HG03159 (cell line): ENCODE data around the gene RHOD.

Source experiments
- ATAC-seq: cut with Tn5 transposase; IDR thresholded peaks from one replicate; pipeline ENCODE4 v1.9.1; 2021; ENCODE audit warnings: mild to moderate bottlenecking, moderate library complexity; ENCODE audit not compliant: unreplicated experiment

Gene RHOD

DNA sequence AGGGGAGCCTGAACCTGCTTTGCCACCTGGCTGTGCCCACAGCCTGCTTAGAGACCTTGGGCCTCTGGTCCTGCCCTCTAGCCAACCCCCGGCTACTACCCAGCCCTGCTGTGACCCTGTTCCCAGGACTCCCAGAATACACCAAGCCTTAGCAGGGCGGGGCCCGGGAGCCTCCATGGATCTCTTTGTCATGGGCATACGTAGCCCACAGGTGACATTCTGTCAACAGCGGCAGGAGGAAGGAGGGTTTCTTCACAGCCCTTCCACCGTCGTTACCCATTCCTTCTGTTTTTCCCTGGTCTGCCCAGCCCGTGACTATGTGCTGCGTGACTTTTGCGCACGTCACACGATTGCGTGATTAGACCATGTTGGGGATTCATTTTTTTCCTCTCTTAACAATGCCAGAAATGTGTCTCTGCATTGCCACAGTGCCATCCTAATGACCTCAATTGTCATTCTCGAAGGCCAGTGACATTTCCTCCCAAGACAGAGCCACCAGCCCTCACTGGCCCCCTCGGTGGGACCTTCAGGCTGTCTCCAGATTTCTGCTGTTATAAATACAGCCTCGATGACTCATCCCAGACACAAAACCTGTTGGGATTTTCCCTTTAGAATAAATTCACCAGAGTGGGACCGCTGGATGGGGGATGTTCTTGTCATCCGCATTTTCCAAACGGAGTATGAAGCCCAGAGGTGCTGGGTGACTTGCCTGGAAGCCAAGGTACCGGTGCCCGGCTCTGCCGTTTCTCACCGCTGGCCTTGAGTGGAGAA, 24.7 kb upstream of the RHOD start:
- ATAC-seq = no peak

DNA sequence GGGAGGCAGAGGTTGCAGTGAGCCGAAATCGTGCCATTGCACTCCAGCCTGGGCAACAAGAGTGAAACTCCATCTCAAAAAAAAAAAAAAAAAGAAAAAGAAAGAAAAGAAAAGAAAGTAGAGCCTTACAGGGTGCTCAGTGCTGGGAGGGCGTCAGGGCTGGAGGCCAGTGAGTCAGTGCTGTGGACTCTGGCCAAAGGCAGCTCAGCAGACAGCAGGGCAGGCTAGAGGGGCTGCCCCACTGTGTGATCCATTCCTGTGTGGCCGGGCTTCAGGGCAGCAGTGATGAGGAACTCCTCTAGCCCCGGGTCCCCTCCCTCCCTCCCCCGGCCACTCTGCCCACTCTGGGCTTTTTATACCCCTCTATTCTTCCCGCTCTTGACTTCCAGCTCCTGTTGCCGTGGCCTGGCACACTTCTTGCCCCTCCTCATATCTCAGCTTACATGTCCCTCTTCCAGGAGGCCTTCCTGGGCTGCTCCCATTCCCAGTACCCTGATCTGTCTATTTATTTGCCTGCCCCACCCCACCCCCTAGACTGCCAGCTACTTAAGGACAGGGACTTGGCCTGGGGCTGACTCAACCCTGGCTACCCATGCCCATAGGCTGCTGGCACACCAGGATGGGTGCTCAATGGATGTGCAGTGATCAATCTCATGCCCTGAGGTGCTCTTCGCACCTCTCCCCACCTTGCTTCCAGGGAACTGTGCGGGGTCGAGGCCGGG, 23.7 kb upstream of the RHOD start:
- ATAC-seq = no peak

GRCh38 chr11:67033661-67034166, 22.9 kb upstream of the RHOD start:
- no peak for ATAC-seq

DNA sequence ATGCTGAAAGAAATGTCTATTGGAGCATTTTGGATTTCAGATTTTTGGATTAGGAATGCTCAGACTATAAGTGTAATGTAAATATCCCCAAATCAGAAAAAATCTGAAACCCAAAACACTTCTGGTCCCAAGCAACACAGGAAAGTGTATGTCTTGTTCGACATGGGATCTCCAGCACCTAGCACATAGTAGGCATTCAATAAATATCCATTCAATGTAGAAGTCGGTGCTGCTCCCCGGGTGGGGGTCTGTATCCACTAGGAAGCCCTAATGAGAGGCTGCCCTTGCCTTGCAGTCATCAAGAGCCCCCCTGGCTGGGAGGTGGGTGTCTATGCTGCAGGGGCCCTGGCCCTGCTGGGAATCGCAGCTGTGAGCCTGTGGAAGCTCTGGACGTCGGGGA, 22.3 kb upstream of the RHOD start:
- ATAC-seq = no peak

DNA sequence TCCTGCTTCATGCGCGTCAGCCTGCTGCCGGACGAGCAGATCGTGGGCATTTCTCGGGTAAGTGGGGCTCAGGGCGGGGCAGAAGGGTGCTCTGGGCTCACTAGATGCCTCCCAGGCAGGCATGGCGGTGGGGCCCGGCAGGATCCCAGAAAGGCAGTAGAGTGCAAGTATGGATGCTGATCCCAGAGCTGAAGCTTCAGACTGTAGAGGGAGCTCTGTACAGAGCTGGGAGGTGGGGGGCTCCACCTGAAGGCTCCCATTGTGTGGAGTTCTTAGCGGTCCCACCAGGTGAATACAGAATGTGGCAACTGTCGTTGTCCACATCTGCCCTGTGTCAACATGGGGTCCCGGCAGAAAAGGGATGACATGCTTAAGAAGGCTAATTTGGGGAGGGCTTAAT, 16.5 kb upstream of the RHOD start:
- ATAC-seq = no peak

DNA sequence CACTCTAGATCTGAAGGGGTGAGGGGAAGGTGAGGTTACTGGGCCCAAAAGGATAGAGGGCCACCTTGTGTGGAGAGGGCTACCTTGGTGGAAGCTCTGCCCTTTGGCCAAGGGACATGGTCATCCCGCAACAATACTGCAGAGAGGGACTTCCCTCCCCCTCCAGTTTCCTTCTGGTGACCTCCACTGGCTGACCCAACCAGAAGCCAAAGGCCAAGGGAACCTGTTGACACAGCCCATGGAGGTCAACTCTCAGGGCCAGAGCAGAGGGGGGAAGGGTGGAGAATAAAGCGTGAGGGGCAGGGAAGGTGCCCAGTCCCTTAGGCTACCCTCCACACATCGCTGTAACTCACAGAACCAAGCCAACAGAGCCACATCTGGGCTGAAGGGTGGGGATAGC, 15.0 kb upstream of the RHOD start:
- no peak for ATAC-seq

DNA sequence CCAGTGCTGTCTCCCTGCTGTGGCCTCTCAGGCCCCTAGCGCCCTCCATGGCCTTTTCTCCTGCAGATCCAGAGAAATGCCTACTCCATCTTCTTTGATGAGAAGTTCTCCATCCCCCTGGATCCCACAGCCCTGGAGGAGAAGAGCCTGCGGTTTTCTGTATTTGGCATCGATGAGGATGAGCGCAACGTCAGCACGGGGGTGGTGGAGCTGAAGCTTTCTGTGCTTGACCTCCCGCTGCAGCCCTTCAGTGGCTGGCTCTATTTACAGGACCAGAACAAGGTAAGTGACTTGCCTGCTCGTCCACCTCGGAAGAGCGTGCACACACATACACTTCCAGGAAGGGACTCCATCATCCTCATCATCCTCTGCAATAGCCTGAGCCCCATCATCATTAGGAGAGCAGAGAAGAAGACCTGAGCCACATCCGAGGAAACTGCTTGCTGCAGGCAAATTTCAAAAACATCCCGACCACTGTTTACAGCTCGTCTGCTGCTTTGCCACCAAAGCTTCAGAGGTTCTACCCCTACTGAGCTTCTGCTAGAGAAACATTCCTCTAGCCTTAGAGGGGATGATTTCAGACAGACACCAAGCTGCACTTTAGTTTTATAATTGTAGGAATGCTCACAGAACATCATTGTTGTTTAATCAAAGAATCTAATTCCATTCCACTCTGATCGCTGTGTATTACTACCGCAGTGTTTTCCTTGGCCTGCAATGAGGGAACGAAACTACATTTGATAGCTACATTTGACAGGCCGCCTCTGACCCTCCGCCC, 12.9 kb upstream of the RHOD start:
- no peak for ATAC-seq

DNA sequence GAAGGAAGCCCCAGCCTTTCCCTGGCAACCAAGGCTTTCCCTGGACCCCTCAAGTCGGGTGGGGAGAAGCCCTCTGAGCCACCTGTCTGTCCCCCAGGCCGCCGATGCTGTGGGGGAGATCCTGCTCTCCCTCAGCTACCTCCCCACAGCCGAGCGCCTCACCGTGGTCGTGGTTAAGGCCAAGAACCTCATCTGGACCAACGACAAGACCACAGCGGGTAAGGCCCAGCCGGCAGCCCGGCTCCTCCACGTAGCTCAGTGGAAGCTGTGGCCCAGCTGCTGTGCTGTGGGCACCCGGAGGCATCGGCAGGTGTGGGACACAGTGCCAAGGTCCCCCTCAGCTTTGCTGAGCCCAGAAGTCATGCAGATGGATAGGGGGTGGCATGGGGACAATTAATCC, 12.2 kb upstream of the RHOD start:
- ATAC-seq = no peak

- ATAC-seq = no peak
Measured at GRCh38 chr11:67045314-67045713, 11.3 kb upstream of the RHOD start.

DNA sequence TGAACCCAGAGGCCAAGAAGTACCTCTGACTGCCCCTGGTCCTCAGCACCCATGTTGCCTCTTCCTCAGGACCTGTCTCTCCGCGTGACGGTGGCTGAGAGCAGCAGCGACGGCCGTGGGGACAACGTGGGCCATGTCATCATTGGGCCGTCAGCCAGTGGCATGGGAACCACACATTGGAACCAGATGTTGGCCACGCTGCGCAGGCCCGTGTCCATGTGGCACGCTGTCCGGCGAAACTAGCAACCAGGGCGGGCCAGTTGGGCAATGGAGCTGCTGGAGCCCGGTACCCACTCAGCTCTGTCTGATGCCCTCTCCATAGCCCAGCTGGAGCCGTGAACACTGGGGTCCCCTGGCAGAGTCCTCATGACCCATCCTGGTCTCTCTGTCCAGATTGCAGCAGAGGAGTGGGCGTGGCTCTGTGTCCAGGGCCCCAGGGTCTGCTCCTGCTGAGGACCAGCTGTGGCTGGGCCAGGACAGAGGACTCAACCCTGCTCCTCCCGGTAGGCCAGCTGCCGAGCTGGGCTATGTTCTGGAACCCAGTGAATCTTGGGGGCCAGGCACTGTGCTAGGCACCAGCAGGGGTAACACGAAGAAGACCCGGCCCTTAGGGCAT, 8.0 kb upstream of the RHOD start:
- no peak for ATAC-seq

DNA sequence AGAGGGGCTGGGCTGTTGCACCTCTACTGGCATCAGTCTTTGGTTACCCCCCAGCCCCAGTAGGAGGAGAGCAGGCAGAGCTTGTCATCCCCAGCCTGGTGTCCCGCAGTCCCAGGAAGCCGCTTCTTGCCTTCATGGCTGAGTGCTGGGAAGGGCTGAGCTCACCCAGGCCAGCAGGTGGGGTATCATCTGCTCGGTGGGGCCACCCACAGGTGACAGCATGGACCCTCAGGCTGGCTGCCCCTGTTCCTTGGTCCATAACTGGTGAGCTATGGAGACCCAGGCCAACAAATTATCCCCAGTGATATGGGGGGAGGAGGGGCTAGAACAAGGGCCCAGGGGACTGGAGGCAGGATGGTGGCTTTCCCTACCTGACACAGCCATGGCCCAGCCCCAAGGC, 6.5 kb upstream of the RHOD start:
- no peak for ATAC-seq

GRCh38 chr11:67051180-67051893, 5.3 kb upstream of the RHOD start:
- no peak for ATAC-seq

DNA sequence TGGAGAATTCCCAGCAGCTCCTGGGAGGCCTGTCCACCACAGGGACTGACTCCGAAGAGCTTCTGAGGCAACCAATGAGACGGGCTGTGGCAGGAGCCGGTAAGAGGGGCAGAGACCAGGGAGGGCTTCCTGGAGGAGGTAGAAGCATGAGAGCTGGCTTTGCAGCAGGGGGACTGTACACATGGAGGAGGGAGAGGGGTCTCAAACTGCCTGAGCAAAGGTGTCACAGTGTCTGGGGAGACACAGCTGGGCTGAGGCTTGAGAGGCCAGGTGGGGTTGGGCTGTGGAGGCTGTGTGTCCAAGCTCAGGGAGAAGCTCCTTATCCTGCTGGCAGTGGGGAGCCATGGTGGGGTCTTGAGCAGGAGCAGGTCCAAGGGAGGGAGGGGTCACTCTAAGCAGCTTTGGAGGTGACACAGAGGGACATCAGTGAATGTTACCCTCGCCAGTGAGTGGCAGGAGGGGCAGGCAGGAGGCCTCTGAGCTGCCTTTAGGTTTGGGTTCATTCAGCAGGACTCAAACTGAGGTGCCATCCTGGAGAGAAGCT, 4.6 kb upstream of the RHOD start:
- ATAC-seq = no peak

GRCh38 chr11:67052891-67053290, 3.8 kb upstream of the RHOD start:
- ATAC-seq = no peak

DNA sequence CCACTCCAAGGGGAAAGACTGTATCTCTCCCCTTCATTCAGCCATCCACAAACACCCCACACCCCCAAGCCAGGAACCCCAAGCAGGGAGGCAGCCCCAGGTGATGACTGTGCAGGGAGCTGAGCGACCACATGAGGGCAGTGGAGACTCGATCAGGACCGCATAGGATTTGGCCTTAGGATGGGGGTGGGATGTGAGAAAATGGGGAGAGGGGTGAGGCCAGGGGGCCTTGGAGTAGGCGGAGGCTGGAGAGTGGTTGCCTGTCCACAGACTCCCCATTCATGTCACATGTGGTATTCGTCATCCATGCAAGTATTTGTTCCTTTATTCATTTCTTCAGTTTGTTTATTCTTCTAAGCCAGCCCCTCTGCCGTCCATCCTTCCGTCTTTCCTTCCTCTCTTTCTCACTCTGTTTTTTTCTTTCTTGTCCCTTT, 2.7 kb upstream of the RHOD start:
- no peak for ATAC-seq

GRCh38 chr11:67054346-67054835, 2.3 kb upstream of the RHOD start:
- ATAC-seq = no peak

GRCh38 chr11:67054836-67055523, 1.7 kb upstream of the RHOD start:
- ATAC-seq = no peak

DNA sequence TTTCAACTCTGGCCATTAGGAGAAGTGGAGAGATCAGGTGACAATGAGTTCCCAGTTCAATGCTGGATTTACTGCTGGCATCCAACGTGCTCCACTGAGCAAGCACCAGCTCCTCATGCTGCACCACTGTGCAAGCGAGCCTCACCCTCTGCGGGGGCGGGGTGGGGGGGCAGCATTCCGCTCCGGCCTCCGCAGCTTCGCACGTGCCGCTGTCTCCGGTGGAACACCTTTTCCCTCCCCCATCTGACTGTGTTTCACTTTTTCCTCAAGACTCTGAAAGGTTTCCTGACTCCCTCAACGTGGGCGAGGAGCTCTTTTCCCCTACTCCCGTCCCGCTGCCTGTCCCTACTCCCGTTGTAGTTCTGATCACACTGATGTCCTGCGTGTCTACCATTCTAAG, 835 bp upstream of the RHOD start:
- ATAC-seq = no peak

GRCh38 chr11:67057205-67057672, 592 bp downstream of the RHOD start:
- no peak for ATAC-seq
